Gastrocnemius medialis (tissue), 4 donors: ENCODE measurements around the gene TMEM223.

Experiments used
- POLR2A ChIP-seq, 2 donors: fragments of 450-650 bp; IDR thresholded peaks; one replicate each; pipeline ENCODE4 v1.6.1; 2017; ENCODE audit warnings: antibody characterized with exemption in 2 of 2, mild to moderate bottlenecking in 2 of 2, moderate library complexity in 2 of 2
- TF ChIP-seq, protein P1 (sequence below), 5 experiments: fragments of 450-650 bp in 3 of 5; fragments of 200-600 bp in 2 of 5; sonication (generic) in 2 of 5; IDR thresholded peaks in 4 of 5; conservative IDR thresholded peaks in 1 of 5; 1 replicate in 4 of 5; 2 replicates in 1 of 5; pipeline ENCODE4 v1.5.1; 2016 to 2019; ENCODE audit warnings: antibody characterized with exemption in 5 of 5, mild to moderate bottlenecking in 3 of 5, moderate library complexity in 3 of 5

DNA sequence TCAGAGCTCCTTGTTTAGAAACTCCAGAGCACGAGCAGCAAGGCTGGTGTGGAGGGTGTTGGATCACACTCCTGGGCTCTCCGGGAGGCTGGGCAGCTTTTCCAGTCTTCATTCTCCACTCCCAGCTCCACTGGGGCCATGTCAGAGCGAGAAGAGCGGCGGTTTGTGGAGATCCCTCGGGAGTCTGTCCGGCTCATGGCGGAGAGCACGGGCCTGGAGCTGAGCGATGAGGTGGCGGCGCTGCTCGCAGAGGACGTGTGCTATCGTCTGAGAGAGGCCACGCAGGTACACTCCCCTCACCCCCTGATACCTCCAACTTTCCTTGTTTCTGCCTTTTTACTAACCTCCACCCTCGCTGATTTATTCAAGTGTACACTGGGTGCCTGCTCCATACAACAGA is 16.2 kb downstream of the TMEM223 start:
- TF ChIP-seq, protein P1, sequence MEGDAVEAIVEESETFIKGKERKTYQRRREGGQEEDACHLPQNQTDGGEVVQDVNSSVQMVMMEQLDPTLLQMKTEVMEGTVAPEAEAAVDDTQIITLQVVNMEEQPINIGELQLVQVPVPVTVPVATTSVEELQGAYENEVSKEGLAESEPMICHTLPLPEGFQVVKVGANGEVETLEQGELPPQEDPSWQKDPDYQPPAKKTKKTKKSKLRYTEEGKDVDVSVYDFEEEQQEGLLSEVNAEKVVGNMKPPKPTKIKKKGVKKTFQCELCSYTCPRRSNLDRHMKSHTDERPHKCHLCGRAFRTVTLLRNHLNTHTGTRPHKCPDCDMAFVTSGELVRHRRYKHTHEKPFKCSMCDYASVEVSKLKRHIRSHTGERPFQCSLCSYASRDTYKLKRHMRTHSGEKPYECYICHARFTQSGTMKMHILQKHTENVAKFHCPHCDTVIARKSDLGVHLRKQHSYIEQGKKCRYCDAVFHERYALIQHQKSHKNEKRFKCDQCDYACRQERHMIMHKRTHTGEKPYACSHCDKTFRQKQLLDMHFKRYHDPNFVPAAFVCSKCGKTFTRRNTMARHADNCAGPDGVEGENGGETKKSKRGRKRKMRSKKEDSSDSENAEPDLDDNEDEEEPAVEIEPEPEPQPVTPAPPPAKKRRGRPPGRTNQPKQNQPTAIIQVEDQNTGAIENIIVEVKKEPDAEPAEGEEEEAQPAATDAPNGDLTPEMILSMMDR (IDR thresholded peaks at IDR 0.05 in 4 of 5, conservative IDR thresholded peaks at IDR 0.05 in 1 of 5) = no peak
- no peak for TF ChIP-seq POLR2A (IDR thresholded peaks at IDR 0.05)
